Breast epithelium (tissue), 3 donors: ENCODE results near the gene GKN1.

ENCODE experiments used
- POLR2AphosphoS5 ChIP-seq, 3 donors: sonication (generic); formaldehyde crosslinking; IDR thresholded peaks; one replicate each; pipeline ENCODE4 v1.6.1; 2017; ENCODE audit warnings: antibody characterized with exemption in 3 of 3
- TF ChIP-seq, protein P1 (sequence below), 3 donors: fragments of 450-650 bp; IDR thresholded peaks; one replicate each; pipeline ENCODE4 v1.5.1; 2016 to 2017; ENCODE audit warnings: antibody characterized with exemption in 3 of 3, mild to moderate bottlenecking in 3 of 3, moderate library complexity in 3 of 3

DNA sequence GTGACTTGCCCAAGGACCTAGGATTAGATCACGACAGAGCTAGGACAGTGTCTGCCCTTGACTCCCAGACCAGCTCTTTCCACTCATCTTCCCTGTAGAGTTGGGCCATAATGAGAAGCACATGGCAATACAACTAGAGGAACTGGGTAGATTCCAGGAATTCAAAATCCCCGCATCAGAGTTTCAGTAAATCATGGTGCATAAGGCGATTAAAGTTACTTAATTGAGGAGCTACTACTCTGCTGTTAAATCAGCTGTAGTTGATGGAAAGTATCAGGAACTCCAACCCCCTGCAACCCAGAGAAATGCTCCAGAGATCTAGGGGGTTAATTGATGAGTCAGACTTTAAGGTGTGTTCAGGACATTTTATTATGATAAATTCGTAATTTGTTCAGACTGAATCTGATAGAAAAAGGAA lies 44.3 kb downstream of the GKN1 start:
- TF ChIP-seq, protein P1, sequence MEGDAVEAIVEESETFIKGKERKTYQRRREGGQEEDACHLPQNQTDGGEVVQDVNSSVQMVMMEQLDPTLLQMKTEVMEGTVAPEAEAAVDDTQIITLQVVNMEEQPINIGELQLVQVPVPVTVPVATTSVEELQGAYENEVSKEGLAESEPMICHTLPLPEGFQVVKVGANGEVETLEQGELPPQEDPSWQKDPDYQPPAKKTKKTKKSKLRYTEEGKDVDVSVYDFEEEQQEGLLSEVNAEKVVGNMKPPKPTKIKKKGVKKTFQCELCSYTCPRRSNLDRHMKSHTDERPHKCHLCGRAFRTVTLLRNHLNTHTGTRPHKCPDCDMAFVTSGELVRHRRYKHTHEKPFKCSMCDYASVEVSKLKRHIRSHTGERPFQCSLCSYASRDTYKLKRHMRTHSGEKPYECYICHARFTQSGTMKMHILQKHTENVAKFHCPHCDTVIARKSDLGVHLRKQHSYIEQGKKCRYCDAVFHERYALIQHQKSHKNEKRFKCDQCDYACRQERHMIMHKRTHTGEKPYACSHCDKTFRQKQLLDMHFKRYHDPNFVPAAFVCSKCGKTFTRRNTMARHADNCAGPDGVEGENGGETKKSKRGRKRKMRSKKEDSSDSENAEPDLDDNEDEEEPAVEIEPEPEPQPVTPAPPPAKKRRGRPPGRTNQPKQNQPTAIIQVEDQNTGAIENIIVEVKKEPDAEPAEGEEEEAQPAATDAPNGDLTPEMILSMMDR (IDR thresholded peaks at IDR 0.05) = no peak
- TF ChIP-seq POLR2AphosphoS5 (IDR thresholded peaks at IDR 0.05) = no peak
